CD14-positive monocyte (primary cell): ENCODE measurements around the gene SCP2. TPM values are rescaled to one million over a fixed set of nuclear protein-coding genes. Genes with fewer than 3 reads are reported as not detected.

Source experiments
- DNase-seq, 3 donors: peaks; one replicate each; pipeline ENCODE4 v3.0.0-alpha.2; 2011 to 2022
- H2AFZ ChIP-seq: 2 replicates; pipeline ENCODE4 v1.6.0; 2012; ENCODE audit warnings: mild to moderate bottlenecking, low read depth, low read length, inconsistent platforms; ENCODE audit not compliant: insufficient read depth, poor library complexity, severe bottlenecking
- H3K27ac ChIP-seq, 2 donors: 1 replicate in 1 of 2; 2 replicates in 1 of 2; pipeline ENCODE4 v1.5.1; 2012 to 2013; ENCODE audit warnings: low read length in 2 of 2, control low read depth in 1 of 2, inconsistent platforms in 1 of 2, low read depth in 1 of 2, mild to moderate bottlenecking in 1 of 2
- H3K27me3 ChIP-seq, 2 donors: one replicate each; pipeline versions ENCODE4 v1.6.0 to v1.6.1; 2011 to 2013; ENCODE audit warnings: low read length in 2 of 2; ENCODE audit not compliant: control insufficient read depth in 2 of 2, insufficient read depth in 2 of 2
- H3K36me3 ChIP-seq, 2 donors: replicated peaks in 1 of 2; 1 replicate in 1 of 2; 2 replicates in 1 of 2; pipeline versions ENCODE4 v1.5.1 to v1.6.1; 2012 to 2013; ENCODE audit warnings: low read length in 2 of 2, control low read depth in 1 of 2, inconsistent platforms in 1 of 2, mild to moderate bottlenecking in 1 of 2; ENCODE audit not compliant: insufficient read depth in 2 of 2, control insufficient read depth in 1 of 2
- H3K4me1 ChIP-seq, 2 donors: 1 replicate in 1 of 2; 2 replicates in 1 of 2; pipeline versions ENCODE4 v1.5.1 to v1.6.1; 2012 to 2013; ENCODE audit warnings: low read length in 2 of 2, control low read depth in 1 of 2, inconsistent platforms in 1 of 2, mild to moderate bottlenecking in 1 of 2, moderate library complexity in 1 of 2; ENCODE audit not compliant: insufficient read depth in 2 of 2, control insufficient read depth in 1 of 2
- H3K4me2 ChIP-seq: replicated peaks from 2 replicates; pipeline ENCODE3; 2012; ENCODE audit warnings: low read length, moderate library complexity, mild to moderate bottlenecking; ENCODE audit not compliant: poor library complexity, severe bottlenecking; ENCODE audit errors: extremely low read depth
- H3K4me3 ChIP-seq, 3 experiments: fragments of 200-600 bp in 1 of 3; sonication (generic) in 1 of 3; replicated peaks in 1 of 3; 1 replicate in 2 of 3; 2 replicates in 1 of 3; pipeline ENCODE4 v1.5.1; 2011 to 2013; ENCODE audit warnings: low read length in 3 of 3, mild to moderate bottlenecking in 3 of 3, control low read depth in 2 of 3, low read depth in 2 of 3, inconsistent platforms in 1 of 3, moderate library complexity in 1 of 3
- H3K79me2 ChIP-seq: 2 replicates; pipeline ENCODE4 v1.6.0; 2012; ENCODE audit warnings: mild to moderate bottlenecking, control low read depth, inconsistent platforms, low read length, moderate library complexity; ENCODE audit not compliant: insufficient read depth
- H3K9ac ChIP-seq: 2 replicates; pipeline ENCODE4 v1.6.0; 2017; ENCODE audit warnings: low read length, mild to moderate bottlenecking; ENCODE audit not compliant: insufficient read depth, poor library complexity, severe bottlenecking
- H3K9me3 ChIP-seq, 2 donors: replicated peaks in 1 of 2; 1 replicate in 1 of 2; 2 replicates in 1 of 2; pipeline versions ENCODE4 v1.5.1 to v1.6.1; 2012 to 2013; ENCODE audit warnings: low read length in 2 of 2, control low read depth in 1 of 2; ENCODE audit not compliant: control insufficient read depth in 1 of 2, insufficient read depth in 1 of 2
- H4K20me1 ChIP-seq: 2 replicates; pipeline ENCODE4 v1.6.0; 2012; ENCODE audit warnings: mild to moderate bottlenecking, low read length, control low read depth, moderate library complexity; ENCODE audit not compliant: insufficient read depth
- H3K27ac Mint-ChIP-seq, 7 donors: one replicate each; pipeline ENCODE4 v1.8.0; 2020; ENCODE audit warnings: mild to moderate bottlenecking in 7 of 7, mixed read lengths in 7 of 7, moderate library complexity in 6 of 7, inconsistent platforms in 2 of 7
- H3K27me3 Mint-ChIP-seq, 3 donors: one replicate each; pipeline ENCODE4 v1.8.0; 2021 to 2022; ENCODE audit warnings: low read depth in 3 of 3, mild to moderate bottlenecking in 3 of 3, mixed read lengths in 3 of 3, moderate library complexity in 3 of 3, inconsistent platforms in 1 of 3
- H3K36me3 Mint-ChIP-seq, 2 donors: one replicate each; pipeline ENCODE4 v1.8.0; 2020; ENCODE audit warnings: mixed read lengths in 2 of 2, inconsistent platforms in 1 of 2, mild to moderate bottlenecking in 1 of 2
- H3K4me1 Mint-ChIP-seq: one replicate; pipeline ENCODE4 v1.8.0; 2020; ENCODE audit warnings: mild to moderate bottlenecking, mixed read lengths
- H3K4me3 Mint-ChIP-seq, 2 donors: one replicate each; pipeline ENCODE4 v1.8.0; 2020; ENCODE audit warnings: mild to moderate bottlenecking in 2 of 2, mixed read lengths in 2 of 2, moderate library complexity in 1 of 2
- H3K9me3 Mint-ChIP-seq, 7 donors: one replicate each; pipeline ENCODE4 v1.8.0; 2020 to 2022; ENCODE audit warnings: mixed read lengths in 7 of 7, mild to moderate bottlenecking in 6 of 7, moderate library complexity in 6 of 7, inconsistent platforms in 2 of 7
- WGBS: methylation state at CpG from one replicate; pipeline ENCODE4 v1.1.5; 2013; ENCODE audit warnings: missing lambda C conversion rate; ENCODE audit not compliant: insufficient coverage; 5-methylcytosine and 5-hydroxymethylcytosine counted together
- intact Hi-C, 2 donors: fragments of 100-400 bp; cut with micrococcal nuclease; formaldehyde crosslinking; loops; one replicate each; pipeline versions ENCODE4 v1.15.0 to v1.15.1; 2023
- polyA plus RNA-seq, 3 donors: library from polyadenylated mRNA; depleted of rRNA in 1 of 3; unstranded in 2 of 3; stranded (reverse) in 1 of 3; fragments of 300-500 nt in 2 of 3; fragments of >200 nt in 1 of 3; fragmentation: Illumina TruSeq in 2 of 3; gene quantifications; 1 replicate in 2 of 3; 2 replicates in 1 of 3; pipeline ENCODE4 v1.2.3, GENCODE V29; 2012 to 2021
- TF ChIP-seq, protein P1 (sequence below): fragments of 200-600 bp; IDR thresholded peaks from one replicate; pipeline ENCODE4 v1.8.0; 2022; ENCODE audit warnings: antibody characterized with exemption, mild to moderate bottlenecking

Gene SCP2
- polyA plus RNA-seq, 3 donors, result 56.3 to 197 (median 156) TPM

- intact Hi-C loops, result no loop called here
- H3K9ac ChIP-seq, result no peak overlapping the region
- no peak overlapping the region for H3K27ac Mint-ChIP-seq
- H3K9me3 ChIP-seq, result no peaks in the 10 kb centered on the region
- H3K27me3 Mint-ChIP-seq, result peaks cover 0 to 2% (median 0%) of the 10 kb centered on the region in 3 donors
- no peak overlapping the region for H2AFZ ChIP-seq
- no peak overlapping the region for H3K27ac ChIP-seq
- 72% methylated on average over 3 of the region's 8 CpGs for WGBS
- no peaks in the 10 kb centered on the region for H3K36me3 ChIP-seq
- no peak overlapping the region for H3K4me3 Mint-ChIP-seq
- H3K4me2 ChIP-seq, result no peak overlapping the region
- no peaks in the 10 kb centered on the region for H3K4me1 ChIP-seq
- no peak overlapping the region for H3K4me3 ChIP-seq
- TF ChIP-seq, protein P1, sequence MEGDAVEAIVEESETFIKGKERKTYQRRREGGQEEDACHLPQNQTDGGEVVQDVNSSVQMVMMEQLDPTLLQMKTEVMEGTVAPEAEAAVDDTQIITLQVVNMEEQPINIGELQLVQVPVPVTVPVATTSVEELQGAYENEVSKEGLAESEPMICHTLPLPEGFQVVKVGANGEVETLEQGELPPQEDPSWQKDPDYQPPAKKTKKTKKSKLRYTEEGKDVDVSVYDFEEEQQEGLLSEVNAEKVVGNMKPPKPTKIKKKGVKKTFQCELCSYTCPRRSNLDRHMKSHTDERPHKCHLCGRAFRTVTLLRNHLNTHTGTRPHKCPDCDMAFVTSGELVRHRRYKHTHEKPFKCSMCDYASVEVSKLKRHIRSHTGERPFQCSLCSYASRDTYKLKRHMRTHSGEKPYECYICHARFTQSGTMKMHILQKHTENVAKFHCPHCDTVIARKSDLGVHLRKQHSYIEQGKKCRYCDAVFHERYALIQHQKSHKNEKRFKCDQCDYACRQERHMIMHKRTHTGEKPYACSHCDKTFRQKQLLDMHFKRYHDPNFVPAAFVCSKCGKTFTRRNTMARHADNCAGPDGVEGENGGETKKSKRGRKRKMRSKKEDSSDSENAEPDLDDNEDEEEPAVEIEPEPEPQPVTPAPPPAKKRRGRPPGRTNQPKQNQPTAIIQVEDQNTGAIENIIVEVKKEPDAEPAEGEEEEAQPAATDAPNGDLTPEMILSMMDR, result no peak
- no peak for DNase-seq
- H3K36me3 Mint-ChIP-seq, result no peaks in the 10 kb centered on the region
- H3K27me3 ChIP-seq, result no peaks in the 10 kb centered on the region
- H3K9me3 Mint-ChIP-seq, result no peaks in the 10 kb centered on the region
- no peaks in the 10 kb centered on the region for H3K79me2 ChIP-seq
- no peaks in the 10 kb centered on the region for H3K4me1 Mint-ChIP-seq
- no peaks in the 10 kb centered on the region for H4K20me1 ChIP-seq
Measured at GRCh38 chr1:53075761-53076163, 148.7 kb downstream of the SCP2 start.

GRCh38 chr1:53076165-53076564, 149.1 kb downstream of the SCP2 start:
- H3K27ac ChIP-seq, result no peak overlapping the region
- no peaks in the 10 kb centered on the region for H3K79me2 ChIP-seq
- Mint-ChIP-seq H3K4me3 (no peak overlapping the region), H3K36me3 (no peaks in the 10 kb centered on the region), H3K27ac (no peak overlapping the region), H3K9me3 (no peaks in the 10 kb centered on the region), H3K4me1 (no peaks in the 10 kb centered on the region), H3K27me3 (peaks cover 0 to 2% (median 0%) of the 10 kb centered on the region in 3 donors)
- H4K20me1 ChIP-seq, result no peaks in the 10 kb centered on the region
- H2AFZ ChIP-seq, result no peak overlapping the region
- no peaks in the 10 kb centered on the region for H3K9me3 ChIP-seq
- 95% methylated on average over 8 of the region's 9 CpGs for WGBS
- no peak overlapping the region for H3K4me3 ChIP-seq
- DNase-seq, result no peak
- TF ChIP-seq, protein P1, result no peak
- no peak overlapping the region for H3K4me2 ChIP-seq
- H3K9ac ChIP-seq, result no peak overlapping the region
- H3K27me3 ChIP-seq, result no peaks in the 10 kb centered on the region
- intact Hi-C loops, result no loop called here
- no peaks in the 10 kb centered on the region for H3K4me1 ChIP-seq
- H3K36me3 ChIP-seq, result no peaks in the 10 kb centered on the region
